Fibroblast of skin of left biceps (primary cell): ENCODE results near the gene WIPF2.
A peak's percentile ranks its signal among the peaks of the same experiment; 100 is the strongest.

Experiments
- DNase-seq, 2 experiments: peaks; one replicate each; pipeline ENCODE4 v3.0.0-alpha.2; 2013; ENCODE audit warnings: low read depth in 2 of 2

WIPF2 gene

GRCh38 chr17:40251576-40251975 is 32.5 kb downstream of the WIPF2 start:
- DNase-seq: peak; percentile 26 to 28

- DNase-seq: no peak
Measured at GRCh38 chr17:40253565-40253964, 34.5 kb downstream of the WIPF2 start.

GRCh38 chr17:40259505-40259904 is 40.4 kb downstream of the WIPF2 start:
- no peak for DNase-seq

GRCh38 chr17:40260528-40260927 is 41.4 kb downstream of the WIPF2 start:
- DNase-seq: no peak

GRCh38 chr17:40264458-40265185 is 45.5 kb downstream of the WIPF2 start:
- DNase-seq: no peak

GRCh38 chr17:40265337-40265736 is 46.2 kb downstream of the WIPF2 start:
- no peak for DNase-seq

- DNase-seq: no peak
Measured at GRCh38 chr17:40266882-40267281, 47.8 kb downstream of the WIPF2 start.

- no peak for DNase-seq
Measured at GRCh38 chr17:40268141-40268712, 49.1 kb downstream of the WIPF2 start.

GRCh38 chr17:40278414-40278813 is 59.3 kb downstream of the WIPF2 start:
- DNase-seq: no peak

GRCh38 chr17:40279402-40279801 is 60.3 kb downstream of the WIPF2 start:
- no peak for DNase-seq

GRCh38 chr17:40281663-40282062 is 62.6 kb downstream of the WIPF2 start:
- DNase-seq: no peak

- DNase-seq: peak; percentile 74 to 78
Measured at GRCh38 chr17:40283662-40284061, 64.6 kb downstream of the WIPF2 start.

GRCh38 chr17:40284085-40284713 is 65.1 kb downstream of the WIPF2 start:
- DNase-seq: peak; percentile 62 to 63

- DNase-seq: no peak
Measured at GRCh38 chr17:40286473-40286872, 67.4 kb downstream of the WIPF2 start.

GRCh38 chr17:40287159-40287493 is 68.0 kb downstream of the WIPF2 start:
- DNase-seq: no peak

- peak; percentile 99 for DNase-seq
Measured at GRCh38 chr17:40287494-40288369, 68.6 kb downstream of the WIPF2 start, which contains the start of gene CDC6. Gene CDC6, plus strand, starts transcription at chr17:40287879. Its CDS starts 1,542 bp downstream, at chr17:40289421.

- DNase-seq: peak; percentile 71
Measured at GRCh38 chr17:40290629-40291280, 71.7 kb downstream of the WIPF2 start.

- no peak for DNase-seq
Measured at GRCh38 chr17:40291281-40291664, 72.2 kb downstream of the WIPF2 start.

GRCh38 chr17:40293363-40293762 is 74.3 kb downstream of the WIPF2 start:
- DNase-seq: no peak

- DNase-seq: no peak
Measured at GRCh38 chr17:40295488-40296436, 76.7 kb downstream of the WIPF2 start.
